ENCODE measurements around the gene ISL2.

Gene ISL2

GRCh38 chr15:76376816-76377215, 40.2 kb downstream of the ISL2 start:
- DNase-seq (ENCODE audit: low read depth in 2 of 2), result no peak

- DNase-seq (ENCODE audit: low read depth in 2 of 2), result no peak
Measured at GRCh38 chr15:76377217-76377616, 40.6 kb downstream of the ISL2 start.

GRCh38 chr15:76377751-76378150, 41.2 kb downstream of the ISL2 start:
- DNase-seq (ENCODE audit: low read depth in 2 of 2), result no peak

- no peak for DNase-seq (ENCODE audit: low read depth in 2 of 2)
Measured at GRCh38 chr15:76378691-76379090, 42.1 kb downstream of the ISL2 start.

GRCh38 chr15:76380249-76380648, 43.7 kb downstream of the ISL2 start:
- DNase-seq (ENCODE audit: low read depth in 2 of 2), result no peak

- DNase-seq (ENCODE audit: low read depth in 2 of 2), result no peak
Measured at GRCh38 chr15:76381366-76381765, 44.8 kb downstream of the ISL2 start.

- DNase-seq (ENCODE audit: low read depth in 2 of 2), result no peak
Measured at GRCh38 chr15:76382987-76383728, 46.6 kb downstream of the ISL2 start.

- DNase-seq (ENCODE audit: low read depth in 2 of 2), result no peak
Measured at GRCh38 chr15:76384409-76384808, 47.8 kb downstream of the ISL2 start.

- DNase-seq (ENCODE audit: low read depth in 2 of 2), result no peak
Measured at GRCh38 chr15:76386178-76386577, 49.6 kb downstream of the ISL2 start.

GRCh38 chr15:76386926-76387325, 50.4 kb downstream of the ISL2 start:
- DNase-seq (ENCODE audit: low read depth in 2 of 2), result no peak

- no peak for DNase-seq (ENCODE audit: low read depth in 2 of 2)
Measured at GRCh38 chr15:76390571-76390970, 54.0 kb downstream of the ISL2 start.

- DNase-seq (ENCODE audit: low read depth in 2 of 2), result no peak
Measured at GRCh38 chr15:76391309-76391708, 54.7 kb downstream of the ISL2 start.

- no peak for DNase-seq (ENCODE audit: low read depth in 2 of 2)
Measured at GRCh38 chr15:76391847-76392246, 55.3 kb downstream of the ISL2 start.

Data from stimulated activated CD8-positive, alpha-beta memory T cell treated with anti-CD3 and anti-CD28 coated beads, Interleukin-15, amount 100 ng/mL, for 48 hours (primary cell).